GM23338 (cell line): ENCODE measurements around the gene STX1A. TPM values are rescaled to one million over a fixed set of nuclear protein-coding genes. Genes with fewer than 3 reads are reported as not detected.
A peak's percentile ranks its signal among the peaks of the same experiment; 100 is the strongest.
"Not testable (repeated sequence)": the region's sequence is repeated elsewhere in the genome, so short reads cannot be mapped to it uniquely, and the experiment has no call there.

Experiments used
- ATAC-seq: fragments of 200-7000 bp; cut with Tn5 transposase; 3 replicates; pipeline ENCODE4 v1.9.1; 2020
- DNase-seq: peaks from one replicate; pipeline ENCODE4 v3.0.0-alpha.2; 2015; ENCODE audit warnings: low spot score
- H2AFZ ChIP-seq: fragments of 200-600 bp; sonication (generic); 2 replicates; pipeline ENCODE4 v1.8.0; 2016; ENCODE audit warnings: antibody characterized with exemption, mild to moderate bottlenecking, moderate library complexity
- H3F3A ChIP-seq: fragments of 200-600 bp; sonication (generic); replicated peaks from 2 replicates; pipeline ENCODE4 v1.8.0; 2017; ENCODE audit warnings: antibody characterized with exemption, mixed run types, low read depth
- H3K27ac ChIP-seq: fragments of 200-600 bp; sonication (generic); 2 replicates; pipeline ENCODE4 v1.6.1; 2016; ENCODE audit warnings: low read depth
- H3K27me3 ChIP-seq: fragments of 200-600 bp; sonication (generic); 2 replicates; pipeline ENCODE4 v1.8.0; 2016; ENCODE audit warnings: mild to moderate bottlenecking, mixed run types, moderate library complexity; ENCODE audit not compliant: insufficient read depth
- H3K36me3 ChIP-seq: fragments of 200-600 bp; sonication (generic); 2 replicates; pipeline ENCODE4 v1.8.0; 2016; ENCODE audit warnings: mild to moderate bottlenecking; ENCODE audit not compliant: insufficient read depth
- H3K4me1 ChIP-seq: fragments of 200-600 bp; sonication (generic); 2 replicates; pipeline ENCODE4 v1.8.0; 2016; ENCODE audit warnings: mild to moderate bottlenecking, moderate library complexity; ENCODE audit not compliant: insufficient read depth
- H3K4me2 ChIP-seq: fragments of 200-600 bp; sonication (generic); 2 replicates; pipeline ENCODE4 v1.7.1; 2017; ENCODE audit warnings: mixed run types
- H3K4me3 ChIP-seq: fragments of 200-600 bp; sonication (generic); 2 replicates; pipeline ENCODE4 v1.6.1; 2016; ENCODE audit warnings: mixed run types
- H3K79me2 ChIP-seq: fragments of 200-600 bp; sonication (generic); replicated peaks from 2 replicates; pipeline ENCODE4 v1.8.0; 2017; ENCODE audit warnings: mild to moderate bottlenecking; ENCODE audit not compliant: insufficient read depth
- H3K9me2 ChIP-seq: fragments of 200-600 bp; sonication (generic); 2 replicates; pipeline ENCODE4 v1.8.0; 2017; ENCODE audit not compliant: insufficient read depth
- H4K20me1 ChIP-seq: fragments of 200-600 bp; sonication (generic); replicated peaks from 2 replicates; pipeline ENCODE4 v1.8.0; 2017; ENCODE audit warnings: mild to moderate bottlenecking; ENCODE audit not compliant: insufficient read depth
- H3K27ac Mint-ChIP-seq: 2 replicates; pipeline ENCODE4 v1.8.0; 2020; ENCODE audit warnings: inconsistent platforms, mild to moderate bottlenecking, moderate library complexity, mixed read lengths
- H3K27me3 Mint-ChIP-seq: 3 replicates; pipeline ENCODE4 v1.8.0; 2022; ENCODE audit warnings: low read depth, mild to moderate bottlenecking, moderate library complexity, mixed read lengths, inconsistent platforms; ENCODE audit not compliant: insufficient read depth, poor library complexity
- H3K36me3 Mint-ChIP-seq: 3 replicates; pipeline ENCODE4 v1.8.0; 2021; ENCODE audit warnings: low read depth, mild to moderate bottlenecking, inconsistent platforms, moderate library complexity, mixed read lengths
- H3K4me1 Mint-ChIP-seq: 3 replicates; pipeline ENCODE4 v1.8.0; 2020; ENCODE audit warnings: mild to moderate bottlenecking, inconsistent platforms, mixed read lengths
- H3K4me3 Mint-ChIP-seq: 3 replicates; pipeline ENCODE4 v1.8.0; 2021; ENCODE audit warnings: moderate library complexity, mild to moderate bottlenecking, inconsistent platforms, mixed read lengths
- H3K9me3 Mint-ChIP-seq: 3 replicates; pipeline ENCODE4 v1.8.0; 2020; ENCODE audit warnings: moderate library complexity, mild to moderate bottlenecking, inconsistent platforms, mixed read lengths
- CREB1 ChIP-seq: fragments of 250-450 bp; sonication (Bioruptor Pico); IDR thresholded peaks from 2 replicates; pipeline ENCODE4 v1.5.0; 2020; ENCODE audit warnings: low read depth, mild to moderate bottlenecking, moderate library complexity
- EZH2 ChIP-seq: fragments of 200-600 bp; sonication (generic); IDR thresholded peaks from one replicate; pipeline ENCODE4 v1.8.0; 2017; ENCODE audit warnings: antibody characterized with exemption, mild to moderate bottlenecking, low read depth; ENCODE audit not compliant: unreplicated experiment
- EZH2phosphoT487 ChIP-seq: fragments of 200-600 bp; sonication (generic); IDR thresholded peaks from one replicate; pipeline ENCODE4 v1.8.1; 2018; ENCODE audit warnings: antibody characterized with exemption; ENCODE audit not compliant: unreplicated experiment
- JUNB ChIP-seq: IDR thresholded peaks from one replicate; pipeline ENCODE4 v1.6.1; 2016; ENCODE audit warnings: antibody characterized with exemption; ENCODE audit not compliant: unreplicated experiment
- POLR2AphosphoS5 ChIP-seq: IDR thresholded peaks from 2 replicates; pipeline ENCODE4 v1.6.1; 2016; ENCODE audit warnings: antibody characterized with exemption, low read depth
- ZNF331 ChIP-seq: fragments of 250-450 bp; sonication (Bioruptor Pico); IDR thresholded peaks from 2 replicates; pipeline ENCODE4 v1.5.0; 2020; ENCODE audit warnings: low read depth, mild to moderate bottlenecking, moderate library complexity
- polyA plus RNA-seq: library from polyadenylated mRNA; unstranded; fragments of >200 nt; fragmentation: Nextera tagmentation; extraction: Ambion mirVana; gene quantifications from 2 replicates; pipeline ENCODE4 v1.2.1, GENCODE V29; 2016
- total RNA-seq: library from RNA; depleted of rRNA; stranded (reverse); fragments of >200 nt; shearing (Covaris generic); gene quantifications from 2 replicates; pipeline ENCODE4 v1.2.3, GENCODE V29; 2014

The STX1A gene
- total and polyA plus RNA-seq, 2 experiments from 2014 or later: 9.1 to 19.8 TPM

GRCh38 chr7:73722785-73723184, 3.3 kb upstream of the STX1A start:
- no peak for TF ChIP-seq EZH2
- no peak for TF ChIP-seq JUNB
- Histone ChIP-seq H3K4me3 (no peak overlapping the region), H3K27me3 (peaks cover 24% of the 10 kb centered on the region), H3K9me2 (no peaks in the 10 kb centered on the region), H3K79me2 (no peaks in the 10 kb centered on the region), H3K4me1 (peaks cover 1% of the 10 kb centered on the region; the same call in 1 of the 2 replicates), H2AFZ (no peak overlapping the region), H3K4me2 (no peak overlapping the region), H3F3A (0 out of 2 replicates have a peak, but pooled peaks cover 2% of the 10 kb centered on the region), H4K20me1 (no peaks in the 10 kb centered on the region; the same call in 1 of the 2 replicates), H3K27ac (no peak overlapping the region), H3K36me3 (no peaks in the 10 kb centered on the region)
- Mint-ChIP-seq H3K4me1 (peaks cover under 1% of the 10 kb centered on the region; the same call in 2 of the 3 replicates), H3K36me3 (no peaks in the 10 kb centered on the region), H3K4me3 (no peak overlapping the region), H3K27ac (no peak overlapping the region), H3K27me3 (peaks cover 20% of the 10 kb centered on the region), H3K9me3 (no peaks in the 10 kb centered on the region)
- ATAC-seq (no peak), DNase-seq (no peak)

GRCh38 chr7:73722182-73722581, 2.7 kb upstream of the STX1A start:
- H3K27me3 Mint-ChIP-seq: peaks cover 20% of the 10 kb centered on the region
- not testable (repeated sequence) for H3K27ac Mint-ChIP-seq

GRCh38 chr7:73721377-73721817, 1.9 kb upstream of the STX1A start:
- Mint-ChIP-seq H3K4me1 (no peaks in the 10 kb centered on the region; the same call in 2 of the 3 replicates), H3K4me3 (no peak overlapping the region; the same call in 2 of the 3 replicates), H3K27me3 (peaks cover 20% of the 10 kb centered on the region), H3K36me3 (no peaks in the 10 kb centered on the region), H3K9me3 (no peaks in the 10 kb centered on the region), H3K27ac (no peak overlapping the region)
- Histone ChIP-seq H3F3A (no peaks in the 10 kb centered on the region), H3K79me2 (no peaks in the 10 kb centered on the region), H3K27ac (no peak overlapping the region), H3K4me2 (no peak overlapping the region), H3K4me3 (no peak overlapping the region), H3K9me2 (no peaks in the 10 kb centered on the region), H3K27me3 (peaks cover 24% of the 10 kb centered on the region), H4K20me1 (no peaks in the 10 kb centered on the region; the same call in 1 of the 2 replicates), H2AFZ (no peak overlapping the region), H3K36me3 (no peaks in the 10 kb centered on the region), H3K4me1 (no peaks in the 10 kb centered on the region; the same call in 1 of the 2 replicates)
- ATAC-seq (no peak), DNase-seq (no peak)
- TF ChIP-seq JUNB: no peak
- no peak for TF ChIP-seq CREB1
- no peak for TF ChIP-seq EZH2phosphoT487
- TF ChIP-seq ZNF331: no peak
- TF ChIP-seq POLR2AphosphoS5: no peak
- no peak for TF ChIP-seq EZH2

More at GRCh38 chr7:73722182-73722581, 2.7 kb upstream of the STX1A start:
- not testable (repeated sequence) for H3K27ac ChIP-seq, H3K4me2 ChIP-seq, H3K4me3 Mint-ChIP-seq, H3K4me1 Mint-ChIP-seq, H3K36me3 ChIP-seq, H3K9me2 ChIP-seq, ATAC-seq, H3F3A ChIP-seq, H3K4me1 ChIP-seq, H2AFZ ChIP-seq, DNase-seq, H3K36me3 Mint-ChIP-seq, H4K20me1 ChIP-seq, H3K79me2 ChIP-seq, H3K4me3 ChIP-seq, H3K9me3 Mint-ChIP-seq
- H3K27me3 ChIP-seq: peaks cover 24% of the 10 kb centered on the region

- DNase-seq, H4K20me1 ChIP-seq, H3K27ac ChIP-seq, H3K27ac Mint-ChIP-seq, H3K4me1 ChIP-seq, H3K9me3 Mint-ChIP-seq, H3K4me3 ChIP-seq, H3K36me3 ChIP-seq, H3K4me1 Mint-ChIP-seq, H3K9me2 ChIP-seq, H2AFZ ChIP-seq, H3K36me3 Mint-ChIP-seq, ATAC-seq, H3K79me2 ChIP-seq, H3F3A ChIP-seq, H3K4me2 ChIP-seq: not testable (repeated sequence)
- peak overlapping the region; percentile 70 for H3K4me3 Mint-ChIP-seq
- H3K27me3 Mint-ChIP-seq: peaks cover 20% of the 10 kb centered on the region
- peaks cover 24% of the 10 kb centered on the region for H3K27me3 ChIP-seq
These were observed 974 bp upstream of the STX1A start for GRCh38 chr7:73720443-73720842.
